Measurements from ENCODE around the gene PPP1R1A. TPM values are rescaled to one million over a fixed set of nuclear protein-coding genes. Genes with fewer than 3 reads are reported as not detected.
A peak's percentile ranks its signal among the peaks of the same experiment; 100 is the strongest.

The PPP1R1A gene
- total RNA-seq, 1 donor from 2014 or later = 75.0 TPM

DNA sequence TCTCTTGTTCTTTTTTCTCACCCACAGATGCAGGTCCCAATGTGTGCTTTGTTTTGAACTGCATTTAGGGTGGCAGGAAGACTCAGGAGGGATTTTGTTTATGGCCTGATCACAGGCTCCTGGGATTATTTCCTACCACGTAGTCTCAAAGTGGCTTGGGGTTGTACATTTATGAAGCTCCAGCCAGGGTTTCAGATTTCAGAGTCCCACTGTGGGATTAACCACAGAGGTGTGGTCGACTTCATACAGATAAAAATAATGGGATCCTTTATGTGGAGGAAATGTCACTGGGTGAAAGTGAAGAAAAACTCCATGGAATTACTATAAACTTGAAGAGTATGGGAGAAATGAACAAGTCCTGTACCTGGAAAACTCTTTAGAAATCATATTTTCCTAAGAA lies 14.2 kb upstream of the PPP1R1A start:
- Histone ChIP-seq H3K4me1 (no peaks in the 10 kb centered on the region), H3K27ac (replicated peaks) (no peak overlapping the region), H3K4me3 (no peak overlapping the region), H3K9me3 (replicated peaks) (no peaks in the 10 kb centered on the region), H3K27me3 (ENCODE audit: low read depth) (peaks cover 18% of the 10 kb centered on the region), H3K36me3 (no peaks in the 10 kb centered on the region)
- TF ChIP-seq CTCF (IDR thresholded peaks at IDR 0.05; ENCODE audit: borderline replicate concordance) = no peak
- no peak for DNase-seq
- intact Hi-C loops (cut with micrococcal nuclease) = no loop called here

DNA sequence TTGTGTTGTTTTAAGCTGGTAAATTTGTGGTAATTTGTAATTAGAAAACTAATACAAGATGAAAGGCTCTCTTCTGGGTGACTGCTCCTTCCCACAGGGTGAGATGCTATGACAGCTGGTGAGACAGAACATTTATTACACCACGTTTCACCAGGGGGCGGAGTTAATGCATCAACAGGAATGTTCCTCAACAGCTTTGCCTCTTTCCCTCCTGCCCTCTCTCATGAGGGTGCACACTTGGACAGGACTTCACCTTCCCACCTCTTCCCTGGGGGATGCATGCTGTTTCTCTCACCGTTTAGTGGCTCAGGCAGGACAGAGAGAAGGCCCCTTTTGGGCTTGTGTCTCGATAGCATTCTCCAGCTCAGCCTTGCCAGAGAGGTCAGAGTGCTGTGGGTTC lies 13.4 kb upstream of the PPP1R1A start:
- Histone ChIP-seq H3K4me1 (no peaks in the 10 kb centered on the region), H3K27me3 (ENCODE audit: low read depth) (peaks cover 12% of the 10 kb centered on the region), H3K9me3 (replicated peaks) (no peaks in the 10 kb centered on the region), H3K27ac (replicated peaks) (no peak overlapping the region), H3K4me3 (no peak overlapping the region), H3K36me3 (no peaks in the 10 kb centered on the region)
- TF ChIP-seq CTCF (IDR thresholded peaks at IDR 0.05; ENCODE audit: borderline replicate concordance) = no peak
- DNase-seq = no peak
- intact Hi-C loops (cut with micrococcal nuclease) = no loop called here

DNA sequence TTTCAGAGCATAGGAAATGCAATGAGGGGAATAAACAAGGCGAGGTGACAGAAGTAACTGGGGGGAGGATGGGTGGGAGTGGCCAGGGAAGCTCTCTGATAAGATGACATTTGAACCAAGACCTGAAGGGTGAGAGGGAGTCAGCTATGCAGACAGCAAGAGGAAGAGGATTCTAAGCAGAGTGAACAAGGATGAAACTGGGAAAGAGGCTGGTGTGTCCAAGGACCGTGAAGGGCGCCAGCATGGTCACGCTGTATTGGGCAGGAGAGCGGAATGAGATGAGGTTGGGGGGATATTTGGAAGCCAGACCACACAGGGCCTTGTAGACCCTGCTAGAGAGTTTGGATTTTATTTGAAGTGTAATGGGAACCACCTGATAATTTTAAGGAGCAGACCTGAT lies 10.5 kb upstream of the PPP1R1A start:
- no peaks in the 10 kb centered on the region for H3K36me3 ChIP-seq
- H3K4me1 ChIP-seq = no peaks in the 10 kb centered on the region
- TF ChIP-seq CTCF (IDR thresholded peaks at IDR 0.05; ENCODE audit: borderline replicate concordance) = no peak
- DNase-seq = no peak
- no peak overlapping the region for H3K27ac ChIP-seq (replicated peaks)
- peaks cover 12% of the 10 kb centered on the region for H3K27me3 ChIP-seq (ENCODE audit: low read depth)
- H3K4me3 ChIP-seq = no peak overlapping the region
- H3K9me3 ChIP-seq (replicated peaks) = no peaks in the 10 kb centered on the region
- intact Hi-C loops (cut with micrococcal nuclease) = no loop called here

GRCh38 chr12:54596526-54596946 lies 8.1 kb upstream of the PPP1R1A start:
- Histone ChIP-seq H3K27ac (replicated peaks) (no peak overlapping the region), H3K4me3 (no peak overlapping the region), H3K36me3 (no peaks in the 10 kb centered on the region), H3K27me3 (ENCODE audit: low read depth) (peaks cover 19% of the 10 kb centered on the region), H3K9me3 (replicated peaks) (no peaks in the 10 kb centered on the region), H3K4me1 (peaks cover 3% of the 10 kb centered on the region)
- TF ChIP-seq CTCF (IDR thresholded peaks at IDR 0.05; ENCODE audit: borderline replicate concordance) = peak; percentile 87
- intact Hi-C loops (cut with micrococcal nuclease) = no loop called here
- peak; percentile 48 for DNase-seq

DNA sequence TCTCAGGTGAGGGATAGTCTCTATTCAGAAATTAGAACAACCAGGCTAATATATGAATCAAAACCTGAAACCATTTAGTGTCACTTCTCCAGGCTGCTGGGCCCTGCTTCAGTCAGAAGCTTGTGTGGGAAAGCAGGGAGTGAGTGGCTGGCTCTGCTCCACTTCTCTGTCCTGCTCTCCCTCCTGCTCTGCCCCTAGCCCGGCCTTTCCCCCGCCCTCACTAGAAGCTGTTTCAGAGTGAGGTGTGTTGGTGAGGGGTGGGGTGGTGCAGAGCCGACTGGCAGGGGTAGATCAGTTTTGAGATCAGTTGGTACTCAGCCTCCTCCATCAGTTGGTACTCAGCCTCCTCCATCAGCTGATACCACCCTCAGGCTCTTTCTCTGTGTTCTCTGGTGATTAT lies 7.0 kb upstream of the PPP1R1A start:
- no peak for TF ChIP-seq CTCF (IDR thresholded peaks at IDR 0.05; ENCODE audit: borderline replicate concordance)
- Histone ChIP-seq H3K36me3 (no peaks in the 10 kb centered on the region), H3K4me1 (peaks cover 14% of the 10 kb centered on the region), H3K27me3 (ENCODE audit: low read depth) (peaks cover 28% of the 10 kb centered on the region), H3K27ac (replicated peaks) (no peak overlapping the region), H3K9me3 (replicated peaks) (no peaks in the 10 kb centered on the region), H3K4me3 (no peak overlapping the region)
- DNase-seq = no peak
- intact Hi-C loops (cut with micrococcal nuclease) = no loop called here

DNA sequence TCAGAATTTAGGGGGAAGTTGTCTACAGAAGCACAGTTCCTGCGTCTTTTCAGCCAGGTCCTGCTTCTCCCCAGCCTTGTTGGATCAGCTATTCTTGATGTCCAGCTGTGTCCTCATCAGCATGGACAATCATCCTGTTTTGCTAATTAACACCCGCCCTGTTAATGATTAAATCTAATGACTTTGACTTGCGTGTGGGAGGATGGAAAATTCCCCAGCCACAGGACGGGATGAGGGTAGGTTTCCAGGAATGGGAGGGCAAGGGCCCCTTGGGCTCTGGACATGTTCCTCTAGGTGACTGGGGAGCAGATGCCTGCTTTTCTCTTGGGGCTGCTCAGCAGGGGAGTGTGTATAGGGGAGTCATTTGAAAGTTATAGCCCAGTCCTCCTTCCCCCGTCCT lies 5.3 kb upstream of the PPP1R1A start:
- no peak for TF ChIP-seq CTCF (IDR thresholded peaks at IDR 0.05; ENCODE audit: borderline replicate concordance)
- Histone ChIP-seq H3K4me1 (peaks cover 30% of the 10 kb centered on the region), H3K27me3 (ENCODE audit: low read depth) (peaks cover 37% of the 10 kb centered on the region), H3K9me3 (replicated peaks) (no peaks in the 10 kb centered on the region), H3K36me3 (no peaks in the 10 kb centered on the region), H3K27ac (replicated peaks) (no peak overlapping the region), H3K4me3 (no peak overlapping the region)
- no peak for DNase-seq
- intact Hi-C loops (cut with micrococcal nuclease) = no loop called here
